Stimulated activated CD8-positive, alpha-beta memory T cell treated with anti-CD3 and anti-CD28 coated beads, Interleukin-4, amount 100 ng/mL, for 1 hour (primary cell): Measurements from ENCODE around the gene MTMR11.
"Not testable (repeated sequence)": the region's sequence is repeated elsewhere in the genome, so short reads cannot be mapped to it uniquely, and the experiment has no call there.

Source experiments
- DNase-seq, 2 donors: peaks; one replicate each; pipeline ENCODE4 v3.0.0-alpha.2; 2020; ENCODE audit warnings: low read depth in 2 of 2, low spot score in 1 of 2

MTMR11 gene

GRCh38 chr1:149903836-149904491 is 32.7 kb downstream of the MTMR11 start:
- DNase-seq: no peak

- peak; percentile 53 to 62 for DNase-seq
These were observed 37.0 kb downstream of the MTMR11 start, which contains the start of gene BOLA1 for GRCh38 chr1:149899460-149900284. Gene BOLA1, plus strand, starts transcription at chr1:149899568. Its CDS starts 492 bp downstream, at chr1:149900060.

- no peak for DNase-seq
These were observed 40.1 kb downstream of the MTMR11 start for GRCh38 chr1:149896575-149896974.

GRCh38 chr1:149888999-149889289 is 47.7 kb downstream of the MTMR11 start:
- no peak for DNase-seq

GRCh38 chr1:149888247-149888998 is 48.3 kb downstream of the MTMR11 start:
- DNase-seq: peak; percentile 28 to 45

GRCh38 chr1:149887456-149888246 is 49.0 kb downstream of the MTMR11 start:
- peak; percentile 37 to 54 for DNase-seq

- not testable (repeated sequence) for DNase-seq
These were observed 49.6 kb downstream of the MTMR11 start for GRCh38 chr1:149887196-149887455.

- peak; percentile 60 to 72 for DNase-seq
These were observed 50.1 kb downstream of the MTMR11 start for GRCh38 chr1:149886396-149887195.

GRCh38 chr1:149886121-149886395 is 50.6 kb downstream of the MTMR11 start:
- DNase-seq: not testable (repeated sequence)

- DNase-seq: peak; percentile 22
These were observed 51.1 kb downstream of the MTMR11 start for GRCh38 chr1:149885339-149886120.

- DNase-seq: no peak
These were observed 52.0 kb downstream of the MTMR11 start for GRCh38 chr1:149884433-149885338.

GRCh38 chr1:149883598-149884247 is 53.0 kb downstream of the MTMR11 start:
- DNase-seq: no peak

GRCh38 chr1:149881876-149882275 is 54.8 kb downstream of the MTMR11 start:
- no peak for DNase-seq

GRCh38 chr1:149879556-149879955 is 57.1 kb downstream of the MTMR11 start:
- DNase-seq: no peak
